ENCODE measurements around the gene SRSF6. TPM values are rescaled to one million over a fixed set of nuclear protein-coding genes. Genes with fewer than 3 reads are reported as not detected.
"Not testable (repeated sequence)": the region's sequence is repeated elsewhere in the genome, so short reads cannot be mapped to it uniquely, and the experiment has no call there.

SRSF6 gene
- total RNA-seq, 3 donors from 2014 or later, result 70.9 to 143 (median 114) TPM

DNA sequence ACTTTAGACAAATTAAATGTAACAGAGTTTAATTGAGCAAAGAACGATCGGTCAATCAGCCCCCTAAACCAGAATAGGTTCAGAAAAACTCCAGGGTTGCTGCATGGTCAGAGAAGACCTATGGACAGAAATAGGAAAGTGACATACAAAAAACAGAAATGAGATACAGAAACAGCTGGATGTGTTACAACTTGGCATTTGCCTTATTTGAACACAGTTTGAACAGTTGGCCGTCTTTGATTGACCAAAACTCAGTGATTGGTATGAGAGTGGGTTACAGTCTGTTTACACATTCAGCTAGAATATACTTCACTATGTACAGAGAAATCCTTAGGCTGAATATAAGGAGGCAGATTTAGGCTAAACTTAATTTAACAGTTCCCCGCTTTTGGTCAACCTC is 19.9 kb downstream of the SRSF6 start:
- no peaks in the 10 kb centered on the region for H3K4me1 ChIP-seq
- no peak overlapping the region for H3K27ac ChIP-seq
- no peaks in the 10 kb centered on the region for H3K36me3 ChIP-seq
- H3K9me3 ChIP-seq, result peaks cover 0 to 9% of the 10 kb centered on the region in 2 donors
- intact Hi-C loops (cut with DNase I; ENCODE audit: low total_unique reads), result no loop called here
- no peaks in the 10 kb centered on the region for H3K27me3 ChIP-seq
- TF ChIP-seq POLR2AphosphoS5 (IDR thresholded peaks at IDR 0.05) (no peak), POLR2A (IDR thresholded peaks at IDR 0.05) (no peak)
- TF ChIP-seq, protein P1, sequence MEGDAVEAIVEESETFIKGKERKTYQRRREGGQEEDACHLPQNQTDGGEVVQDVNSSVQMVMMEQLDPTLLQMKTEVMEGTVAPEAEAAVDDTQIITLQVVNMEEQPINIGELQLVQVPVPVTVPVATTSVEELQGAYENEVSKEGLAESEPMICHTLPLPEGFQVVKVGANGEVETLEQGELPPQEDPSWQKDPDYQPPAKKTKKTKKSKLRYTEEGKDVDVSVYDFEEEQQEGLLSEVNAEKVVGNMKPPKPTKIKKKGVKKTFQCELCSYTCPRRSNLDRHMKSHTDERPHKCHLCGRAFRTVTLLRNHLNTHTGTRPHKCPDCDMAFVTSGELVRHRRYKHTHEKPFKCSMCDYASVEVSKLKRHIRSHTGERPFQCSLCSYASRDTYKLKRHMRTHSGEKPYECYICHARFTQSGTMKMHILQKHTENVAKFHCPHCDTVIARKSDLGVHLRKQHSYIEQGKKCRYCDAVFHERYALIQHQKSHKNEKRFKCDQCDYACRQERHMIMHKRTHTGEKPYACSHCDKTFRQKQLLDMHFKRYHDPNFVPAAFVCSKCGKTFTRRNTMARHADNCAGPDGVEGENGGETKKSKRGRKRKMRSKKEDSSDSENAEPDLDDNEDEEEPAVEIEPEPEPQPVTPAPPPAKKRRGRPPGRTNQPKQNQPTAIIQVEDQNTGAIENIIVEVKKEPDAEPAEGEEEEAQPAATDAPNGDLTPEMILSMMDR (IDR thresholded peaks at IDR 0.05), result no peak
- no peak overlapping the region for H3K4me3 ChIP-seq
- DNase-seq (ENCODE audit: low spot score in 2 of 2), result no peak

DNA sequence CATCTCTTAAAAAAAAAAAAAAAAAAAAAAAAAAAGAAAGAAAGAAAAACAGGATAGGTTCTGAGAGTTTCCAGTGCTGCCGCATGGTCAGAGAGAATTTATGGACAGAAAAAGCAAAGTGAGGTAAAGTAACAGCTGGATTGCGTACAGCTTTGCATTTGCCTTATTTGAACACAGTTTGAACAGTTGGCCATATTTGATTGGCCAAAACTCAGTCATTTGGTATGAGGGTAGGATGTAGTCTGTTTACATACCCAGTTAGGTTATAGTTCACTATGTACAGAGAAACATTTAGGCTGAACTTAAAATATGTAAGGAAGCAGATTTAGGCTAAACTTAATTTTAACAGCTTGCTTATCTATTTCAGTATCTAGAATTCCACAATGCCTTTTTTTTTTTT is 32.3 kb downstream of the SRSF6 start:
- TF ChIP-seq, protein P1 (IDR thresholded peaks at IDR 0.05), result no peak
- TF ChIP-seq POLR2A (IDR thresholded peaks at IDR 0.05) (no peak), POLR2AphosphoS5 (IDR thresholded peaks at IDR 0.05) (no peak)
- DNase-seq (ENCODE audit: low spot score in 2 of 2), result no peak
- no peaks in the 10 kb centered on the region for H3K36me3 ChIP-seq
- H3K27ac ChIP-seq, result no peak overlapping the region
- intact Hi-C loops (cut with DNase I; ENCODE audit: low total_unique reads), result no loop called here
- H3K4me1 ChIP-seq, result no peaks in the 10 kb centered on the region
- H3K4me3 ChIP-seq, result no peak overlapping the region
- H3K9me3 ChIP-seq, result peaks cover 0 to 8% of the 10 kb centered on the region in 2 donors
- H3K27me3 ChIP-seq, result no peaks in the 10 kb centered on the region

DNA sequence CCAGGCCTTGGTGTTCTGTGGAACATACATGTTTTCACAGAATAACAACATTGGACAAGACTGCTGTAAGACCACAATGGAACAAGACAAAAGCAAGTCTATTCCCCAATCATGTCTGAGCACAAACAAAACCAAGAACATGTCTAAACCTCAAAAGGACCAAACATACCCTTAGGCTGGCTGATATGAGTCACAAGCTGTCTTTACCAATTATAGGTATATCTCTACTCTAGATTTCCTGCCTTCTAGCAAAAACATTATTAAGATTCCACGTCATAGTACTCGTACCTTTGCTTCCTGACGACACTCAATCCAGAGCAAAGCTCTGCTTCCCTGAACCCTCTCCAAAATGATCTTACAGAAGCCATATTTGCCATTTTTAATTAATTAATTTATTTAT is 34.4 kb downstream of the SRSF6 start:
- intact Hi-C loops (cut with DNase I; ENCODE audit: low total_unique reads), result no loop called here

DNA sequence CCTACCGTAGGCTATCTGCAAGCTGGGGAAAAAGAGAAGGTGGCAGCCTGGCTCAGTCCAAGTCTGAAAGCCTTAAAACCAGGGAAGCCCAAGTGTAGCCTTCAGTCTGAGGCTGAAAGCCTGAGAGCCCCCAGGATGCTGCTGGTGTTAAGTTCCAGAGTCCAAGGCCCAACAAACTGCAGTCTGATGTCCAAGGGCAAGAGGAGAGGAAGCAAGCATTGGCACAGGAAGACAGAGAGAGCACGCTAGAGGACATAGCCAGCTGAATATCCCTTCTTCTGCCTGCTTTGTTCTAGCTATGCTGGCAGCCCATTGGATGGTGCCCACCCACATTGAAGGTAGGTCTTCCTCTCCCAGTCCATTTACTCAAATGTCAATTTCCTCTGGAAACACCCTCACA is 37.7 kb downstream of the SRSF6 start:
- Histone ChIP-seq H3K27ac (no peak overlapping the region), H3K4me3 (no peak overlapping the region), H3K36me3 (no peaks in the 10 kb centered on the region), H3K9me3 (peaks cover 0 to 8% of the 10 kb centered on the region in 2 donors), H3K4me1 (no peaks in the 10 kb centered on the region), H3K27me3 (no peaks in the 10 kb centered on the region)
- intact Hi-C loops (cut with DNase I; ENCODE audit: low total_unique reads), result loop anchor here (2.0 kb wide), 1 partner anchor 75 kb away; no protein-coding TSS in a partner anchor
- TF ChIP-seq, protein P1 (IDR thresholded peaks at IDR 0.05), result no peak
- TF ChIP-seq POLR2A (IDR thresholded peaks at IDR 0.05), result no peak
- no peak for TF ChIP-seq POLR2AphosphoS5 (IDR thresholded peaks at IDR 0.05)
- DNase-seq (ENCODE audit: low spot score in 2 of 2), result no peak

More for the DNA sequence above, 34.4 kb downstream of the SRSF6 start:
- H3K4me1 ChIP-seq, result no peaks in the 10 kb centered on the region
- H3K4me3 ChIP-seq, result no peak overlapping the region
- no peaks in the 10 kb centered on the region for H3K36me3 ChIP-seq
- H3K9me3 ChIP-seq, result peaks cover 0 to 3% of the 10 kb centered on the region in 2 donors
- no peak for TF ChIP-seq POLR2AphosphoS5 (IDR thresholded peaks at IDR 0.05)
- no peak for TF ChIP-seq POLR2A (IDR thresholded peaks at IDR 0.05)
- TF ChIP-seq, protein P1 (IDR thresholded peaks at IDR 0.05), result no peak
- no peak for DNase-seq (ENCODE audit: low spot score in 2 of 2)
- no peak overlapping the region for H3K27ac ChIP-seq
- H3K27me3 ChIP-seq, result no peaks in the 10 kb centered on the region

DNA sequence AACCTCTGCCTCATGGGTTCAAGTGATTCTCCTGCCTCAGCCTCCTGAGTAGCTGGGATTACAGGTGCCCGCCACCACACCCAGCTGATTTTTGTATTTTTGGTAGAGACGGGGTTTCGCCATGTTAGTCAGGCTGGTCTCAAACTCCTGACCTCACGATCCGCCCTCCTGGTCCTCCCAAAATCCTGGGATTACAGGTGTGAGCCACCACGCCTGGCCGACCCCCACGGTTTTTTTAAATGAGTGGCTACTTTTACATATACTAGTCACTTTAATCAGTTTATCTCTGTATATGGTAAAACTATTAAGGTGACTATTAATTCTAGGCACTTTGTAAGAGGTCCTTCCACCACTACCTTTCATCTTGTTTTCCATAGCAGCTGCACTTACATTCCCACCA is 44.3 kb downstream of the SRSF6 start:
- H3K36me3 ChIP-seq; H3K9me3 ChIP-seq; DNase-seq (ENCODE audit: low spot score in 2 of 2); H3K4me1 ChIP-seq; H3K27ac ChIP-seq; H3K4me3 ChIP-seq; intact Hi-C loops (cut with DNase I; ENCODE audit: low total_unique reads); H3K27me3 ChIP-seq: not testable (repeated sequence)

DNA sequence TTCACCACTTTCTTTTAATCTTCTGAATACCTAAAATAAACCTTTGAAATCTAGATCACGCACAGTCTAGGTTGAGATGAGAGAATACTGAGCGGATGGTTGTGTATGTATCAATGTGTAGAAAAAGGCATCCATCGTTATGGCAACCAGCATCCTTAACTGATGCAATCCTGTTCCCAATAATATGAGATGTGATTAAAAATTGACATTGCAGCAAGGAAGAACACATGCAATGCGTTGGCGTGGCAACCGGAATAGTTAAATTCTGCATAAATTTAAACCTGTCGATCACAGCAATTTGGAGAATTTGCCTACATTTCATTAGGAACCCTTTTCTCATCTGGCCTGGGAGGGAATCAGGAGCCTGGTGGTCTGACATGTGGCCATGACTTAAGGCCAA is 48.5 kb downstream of the SRSF6 start:
- H3K4me3 ChIP-seq, result no peak overlapping the region

More for the DNA sequence above, 48.5 kb downstream of the SRSF6 start:
- Histone ChIP-seq H3K27ac (no peak overlapping the region), H3K36me3 (no peaks in the 10 kb centered on the region), H3K27me3 (no peaks in the 10 kb centered on the region), H3K4me1 (no peaks in the 10 kb centered on the region), H3K9me3 (no peaks in the 10 kb centered on the region)
- TF ChIP-seq POLR2A (IDR thresholded peaks at IDR 0.05) (no peak), POLR2AphosphoS5 (IDR thresholded peaks at IDR 0.05) (no peak)
- TF ChIP-seq, protein P1 (IDR thresholded peaks at IDR 0.05), result no peak
- intact Hi-C loops (cut with DNase I; ENCODE audit: low total_unique reads), result no loop called here
- no peak for DNase-seq (ENCODE audit: low spot score in 2 of 2)

Data from breast epithelium (tissue), 4 donors.